T-helper 2 cell treated with Interferon-gamma antibody and Interleukin-4, amounts not matched to agents 100 ng/mL and 5 ng/mL, for 36 hours (primary cell): Measurements from ENCODE around the gene SLAMF1. TPM values are rescaled to one million over a fixed set of nuclear protein-coding genes. Genes with fewer than 3 reads are reported as not detected.
"Not testable (repeated sequence)": the region's sequence is repeated elsewhere in the genome, so short reads cannot be mapped to it uniquely, and the experiment has no call there.

Experiments
- intact Hi-C: fragments of 100-400 bp; cut with micrococcal nuclease; formaldehyde crosslinking; loops from one replicate; pipeline ENCODE4 v1.15.1; 2023
- total RNA-seq: library from RNA; stranded (reverse); gene quantifications from 2 replicates; pipeline ENCODE4 v1.2.3, GENCODE V29; 2022

The SLAMF1 gene
- 58.9 and 63.6 TPM in 2 replicates for total RNA-seq

- intact Hi-C loops: loop anchor here (1.0 kb wide), 1 partner anchor 18 kb away; no protein-coding TSS in a partner anchor
Observed at GRCh38 chr1:160646711-160647328, at the start of gene SLAMF1. Gene SLAMF1, minus strand, starts transcription at chr1:160647044. Its CDS starts 99 bp downstream, at chr1:160646945.

GRCh38 chr1:160692390-160692789 is 45.5 kb upstream of the SLAMF1 start:
- intact Hi-C loops: not testable (repeated sequence)

GRCh38 chr1:160685266-160685665 is 38.4 kb upstream of the SLAMF1 start:
- intact Hi-C loops: no loop called here

- intact Hi-C loops: loop anchor here (1.0 kb wide), 3 partner anchors 24 to 154 kb away; no protein-coding TSS in a partner anchor
Observed at GRCh38 chr1:160682983-160683865, 36.4 kb upstream of the SLAMF1 start.

GRCh38 chr1:160681891-160682140 is 35.0 kb upstream of the SLAMF1 start:
- intact Hi-C loops: loop anchor here (1.0 kb wide), 4 partner anchors 43 to 269 kb away; no protein-coding TSS in a partner anchor

- intact Hi-C loops: loop anchor here (1.0 kb wide), 4 partner anchors 44 to 270 kb away; no protein-coding TSS in a partner anchor
Observed at GRCh38 chr1:160681066-160681890, 34.4 kb upstream of the SLAMF1 start.

- intact Hi-C loops: no loop called here
Observed at GRCh38 chr1:160680399-160680798, 33.6 kb upstream of the SLAMF1 start.

GRCh38 chr1:160679893-160680292 is 33.0 kb upstream of the SLAMF1 start:
- intact Hi-C loops: no loop called here

- intact Hi-C loops: no loop called here
Observed at GRCh38 chr1:160676869-160677597, 30.2 kb upstream of the SLAMF1 start.

- intact Hi-C loops: loop anchor here (1.0 to 2.0 kb wide), 2 partner anchors 11 to 53 kb away; no protein-coding TSS in a partner anchor
Observed at GRCh38 chr1:160675641-160676410, 29.0 kb upstream of the SLAMF1 start.

GRCh38 chr1:160674415-160674814 is 27.6 kb upstream of the SLAMF1 start:
- intact Hi-C loops: loop anchor here (2.0 kb wide), 1 partner anchor 52 kb away; no protein-coding TSS in a partner anchor

GRCh38 chr1:160672789-160673695 is 26.2 kb upstream of the SLAMF1 start:
- intact Hi-C loops: no loop called here

- intact Hi-C loops: no loop called here
Observed at GRCh38 chr1:160671603-160672517, 25.0 kb upstream of the SLAMF1 start.

GRCh38 chr1:160670701-160671100 is 23.9 kb upstream of the SLAMF1 start:
- intact Hi-C loops: no loop called here

GRCh38 chr1:160669802-160670201 is 23.0 kb upstream of the SLAMF1 start:
- intact Hi-C loops: no loop called here

- intact Hi-C loops: no loop called here
Observed at GRCh38 chr1:160669276-160669675, 22.4 kb upstream of the SLAMF1 start.

- intact Hi-C loops: no loop called here
Observed at GRCh38 chr1:160667896-160668295, 21.1 kb upstream of the SLAMF1 start.

GRCh38 chr1:160666079-160666442 is 19.2 kb upstream of the SLAMF1 start:
- intact Hi-C loops: no loop called here
